Ectodermal cell (in vitro differentiated cells): ENCODE results near the gene STYXL1.

ENCODE experiments used
- H3K27ac ChIP-seq: 2 replicates; pipeline ENCODE4 v1.7.0; 2013; ENCODE audit warnings: mild to moderate bottlenecking, low read depth, low read length; ENCODE audit not compliant: insufficient read depth, poor library complexity, severe bottlenecking
- H3K27me3 ChIP-seq: 2 replicates; pipeline ENCODE4 v1.7.0; 2013; ENCODE audit warnings: mild to moderate bottlenecking, low read length; ENCODE audit not compliant: insufficient read depth, control insufficient read depth, poor library complexity, severe bottlenecking
- H3K36me3 ChIP-seq: one replicate; pipeline ENCODE4 v1.7.0; 2013; ENCODE audit warnings: low read length; ENCODE audit not compliant: control insufficient read depth, insufficient read depth
- H3K4me1 ChIP-seq: one replicate; pipeline ENCODE4 v1.7.0; 2013; ENCODE audit warnings: low read length; ENCODE audit not compliant: control insufficient read depth, insufficient read depth
- H3K4me3 ChIP-seq: 2 replicates; pipeline ENCODE4 v1.7.0; 2013; ENCODE audit warnings: low read depth, low read length, control low read depth; ENCODE audit not compliant: insufficient read depth
- H3K9me3 ChIP-seq: 2 replicates; pipeline ENCODE4 v1.7.0; 2013; ENCODE audit warnings: mild to moderate bottlenecking, low read length, moderate library complexity; ENCODE audit not compliant: control insufficient read depth
- WGBS, 2 experiments: methylation state at CpG; one replicate each; pipeline ENCODE4 v1.1.7; 2013; ENCODE audit warnings: missing lambda C conversion rate in 2 of 2; 5-methylcytosine and 5-hydroxymethylcytosine counted together

Gene STYXL1

DNA sequence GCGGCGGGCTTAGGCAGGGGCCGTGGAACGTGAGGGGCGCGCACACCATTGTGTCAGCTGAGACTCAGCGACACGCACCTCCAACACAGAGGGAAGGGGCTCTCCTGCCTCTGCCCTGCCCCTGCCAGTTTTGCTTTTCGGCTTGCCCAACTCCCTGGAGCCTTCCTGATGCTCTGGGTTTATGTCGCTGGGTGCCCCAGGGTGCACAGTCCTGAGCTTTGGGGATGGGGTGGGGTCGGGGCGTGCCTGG lies 66.7 kb downstream of the STYXL1 start:
- H3K4me1 ChIP-seq: no peaks in the 10 kb centered on the region
- 86 to 88% methylated on average over 12 of the region's 12 CpGs for WGBS, 2 experiments
- H3K9me3 ChIP-seq: no peaks in the 10 kb centered on the region
- no peak overlapping the region for H3K4me3 ChIP-seq
- H3K27me3 ChIP-seq: no peaks in the 10 kb centered on the region
- H3K36me3 ChIP-seq: peaks cover 28% of the 10 kb centered on the region
- H3K27ac ChIP-seq: no peak overlapping the region

GRCh38 chr7:75980430-75981202 lies 67.2 kb downstream of the STYXL1 start:
- no peak overlapping the region for H3K27ac ChIP-seq
- 95% methylated on average over 29 of the region's 29 CpGs for WGBS, 2 experiments

GRCh38 chr7:75979759-75980429 lies 67.9 kb downstream of the STYXL1 start:
- Histone ChIP-seq H3K27ac (no peak overlapping the region), H3K4me3 (no peak overlapping the region), H3K27me3 (no peaks in the 10 kb centered on the region), H3K9me3 (no peaks in the 10 kb centered on the region), H3K4me1 (no peaks in the 10 kb centered on the region), H3K36me3 (peaks cover 23% of the 10 kb centered on the region)
- WGBS, 2 experiments: 94 to 95% methylated on average over 22 of the region's 22 CpGs

More at GRCh38 chr7:75980430-75981202, 67.2 kb downstream of the STYXL1 start:
- peaks cover 26% of the 10 kb centered on the region for H3K36me3 ChIP-seq
- H3K4me1 ChIP-seq: no peaks in the 10 kb centered on the region
- no peak overlapping the region for H3K4me3 ChIP-seq
- H3K27me3 ChIP-seq: no peaks in the 10 kb centered on the region
- H3K9me3 ChIP-seq: no peaks in the 10 kb centered on the region

DNA sequence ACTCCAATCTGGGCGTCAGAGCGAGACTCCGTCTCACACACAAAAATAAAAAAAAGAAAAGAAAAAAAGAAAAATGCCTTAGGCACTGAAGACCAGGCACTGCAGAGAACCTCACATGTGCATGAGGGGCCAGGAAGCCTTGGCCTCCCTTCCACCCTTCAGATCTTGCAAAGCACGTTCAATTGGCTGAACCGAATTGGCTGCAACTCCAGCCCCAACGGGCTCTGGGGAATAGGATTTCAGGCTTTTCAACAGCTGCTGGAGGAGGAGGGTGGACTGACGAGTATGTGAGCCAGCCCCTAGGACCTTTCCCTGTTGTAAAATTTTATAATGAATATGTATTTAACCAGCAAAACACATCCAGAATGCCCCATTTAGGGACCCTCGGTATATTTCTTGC lies 70.1 kb downstream of the STYXL1 start:
- Histone ChIP-seq H3K27me3 (no peaks in the 10 kb centered on the region), H3K4me1 (no peaks in the 10 kb centered on the region), H3K36me3 (peaks cover 31% of the 10 kb centered on the region), H3K4me3 (no peak overlapping the region), H3K27ac (no peak overlapping the region), H3K9me3 (no peaks in the 10 kb centered on the region)
- WGBS, 2 experiments: 81 to 88% methylated on average over 6 to 7 of the region's 8 CpGs

GRCh38 chr7:75971961-75972763 lies 75.6 kb downstream of the STYXL1 start:
- Histone ChIP-seq H3K27me3 (no peaks in the 10 kb centered on the region), H3K4me3 (no peak overlapping the region), H3K9me3 (no peaks in the 10 kb centered on the region), H3K27ac (no peak overlapping the region), H3K36me3 (peaks cover 8% of the 10 kb centered on the region), H3K4me1 (peaks cover 24% of the 10 kb centered on the region)
- WGBS, 2 experiments: 83 to 85% methylated on average over 19 of the region's 19 CpGs

GRCh38 chr7:75971309-75971960 lies 76.4 kb downstream of the STYXL1 start:
- Histone ChIP-seq H3K4me3 (no peak overlapping the region), H3K36me3 (peaks cover 8% of the 10 kb centered on the region), H3K27me3 (no peaks in the 10 kb centered on the region), H3K27ac (no peak overlapping the region), H3K9me3 (no peaks in the 10 kb centered on the region), H3K4me1 (peaks cover 31% of the 10 kb centered on the region)
- 93 to 94% methylated on average over 14 of the region's 14 CpGs for WGBS, 2 experiments

GRCh38 chr7:75969704-75970498 lies 77.9 kb downstream of the STYXL1 start:
- Histone ChIP-seq H3K27me3 (no peaks in the 10 kb centered on the region), H3K4me1 (peaks cover 37% of the 10 kb centered on the region), H3K27ac (no peak overlapping the region), H3K9me3 (no peaks in the 10 kb centered on the region), H3K4me3 (no peak overlapping the region), H3K36me3 (peaks cover 8% of the 10 kb centered on the region)
- WGBS, 2 experiments: 93 to 94% methylated on average over 30 of the region's 30 CpGs

GRCh38 chr7:75969182-75969581 lies 78.6 kb downstream of the STYXL1 start:
- peaks cover 37% of the 10 kb centered on the region for H3K4me1 ChIP-seq
- H3K27ac ChIP-seq: no peak overlapping the region
- H3K36me3 ChIP-seq: peaks cover 8% of the 10 kb centered on the region
- H3K9me3 ChIP-seq: no peaks in the 10 kb centered on the region
- 93% methylated on average over 13 of the region's 13 CpGs for WGBS, 2 experiments
- no peaks in the 10 kb centered on the region for H3K27me3 ChIP-seq
- H3K4me3 ChIP-seq: no peak overlapping the region

GRCh38 chr7:75968561-75969001 lies 79.2 kb downstream of the STYXL1 start:
- Histone ChIP-seq H3K36me3 (peaks cover 8% of the 10 kb centered on the region), H3K9me3 (no peaks in the 10 kb centered on the region), H3K4me3 (no peak overlapping the region), H3K4me1 (peaks cover 38% of the 10 kb centered on the region), H3K27ac (no peak overlapping the region), H3K27me3 (no peaks in the 10 kb centered on the region)
- 94 to 95% methylated on average over 12 of the region's 12 CpGs for WGBS, 2 experiments
